ENCODE data around the gene TSPAN5.

The TSPAN5 gene

GRCh38 chr4:98503676-98504075 lies 154.7 kb downstream of the TSPAN5 start:
- H2AFZ ChIP-seq (ENCODE audit: low read length) = no peak overlapping the region
- H3K9me2 ChIP-seq (replicated peaks; ENCODE audit: low read depth, low read length) = no peaks in the 10 kb centered on the region
- no peak for TF ChIP-seq EZH2phosphoT487 (IDR thresholded peaks at IDR 0.05; ENCODE audit: borderline replicate concordance)
- TF ChIP-seq CTCF (conservative IDR thresholded peaks at IDR 0.05; ENCODE audit: low read length) = no peak
- no peaks in the 10 kb centered on the region for H3K27me3 ChIP-seq (ENCODE audit: insufficient read depth, low read length, poor library complexity, severe bottlenecking)
- H3F3A ChIP-seq (ENCODE audit: low read depth) = no peaks in the 10 kb centered on the region
- H3K4me1 ChIP-seq (ENCODE audit: insufficient read depth, low read length, poor library complexity, severe bottlenecking) = no peaks in the 10 kb centered on the region
- no peak overlapping the region for H3K4me3 ChIP-seq (ENCODE audit: low read length, poor library complexity, severe bottlenecking)
- H3K4me2 ChIP-seq (ENCODE audit: low read depth, low read length, poor library complexity, severe bottlenecking) = no peak overlapping the region
- H3K79me2 ChIP-seq (ENCODE audit: insufficient read depth, low read length) = no peaks in the 10 kb centered on the region; the same call in 1 of the 2 replicates
- no peaks in the 10 kb centered on the region; the same call in 1 of the 2 replicates for H3K36me3 ChIP-seq (ENCODE audit: insufficient read depth, low read length)
- no peaks in the 10 kb centered on the region for H4K20me1 ChIP-seq (ENCODE audit: insufficient read depth, low read length, poor library complexity, severe bottlenecking)
- no peaks in the 10 kb centered on the region for H3K9me3 ChIP-seq (ENCODE audit: insufficient read depth, low read depth, low read length)
- H3K9ac ChIP-seq (ENCODE audit: low read depth, low read length, poor library complexity, severe bottlenecking) = no peak overlapping the region

- Histone ChIP-seq H3K27me3 (ENCODE audit: insufficient read depth, low read length, poor library complexity, severe bottlenecking) (no peaks in the 10 kb centered on the region), H3K4me1 (ENCODE audit: insufficient read depth, low read length, poor library complexity, severe bottlenecking) (no peaks in the 10 kb centered on the region), H2AFZ (ENCODE audit: low read length) (no peak overlapping the region), H3K36me3 (ENCODE audit: insufficient read depth, low read length) (no peaks in the 10 kb centered on the region; the same call in 1 of the 2 replicates), H3K9me2 (replicated peaks; ENCODE audit: low read depth, low read length) (no peaks in the 10 kb centered on the region), H3K4me3 (ENCODE audit: low read length, poor library complexity, severe bottlenecking) (no peak overlapping the region), H3K9ac (ENCODE audit: low read depth, low read length, poor library complexity, severe bottlenecking) (no peak overlapping the region), H4K20me1 (ENCODE audit: insufficient read depth, low read length, poor library complexity, severe bottlenecking) (no peaks in the 10 kb centered on the region), H3K79me2 (ENCODE audit: insufficient read depth, low read length) (no peaks in the 10 kb centered on the region), H3F3A (ENCODE audit: low read depth) (no peaks in the 10 kb centered on the region), H3K4me2 (ENCODE audit: low read depth, low read length, poor library complexity, severe bottlenecking) (no peak overlapping the region), H3K9me3 (ENCODE audit: insufficient read depth, low read depth, low read length) (no peaks in the 10 kb centered on the region)
- TF ChIP-seq CTCF (conservative IDR thresholded peaks at IDR 0.05; ENCODE audit: low read length) (no peak), EZH2phosphoT487 (IDR thresholded peaks at IDR 0.05; ENCODE audit: borderline replicate concordance) (no peak)
Measured at GRCh38 chr4:98502624-98503023, 155.8 kb downstream of the TSPAN5 start.

- H3K9me2 ChIP-seq (replicated peaks; ENCODE audit: low read depth, low read length) = no peaks in the 10 kb centered on the region
- H3K4me1 ChIP-seq (ENCODE audit: insufficient read depth, low read length, poor library complexity, severe bottlenecking) = no peaks in the 10 kb centered on the region
- no peaks in the 10 kb centered on the region for H3K79me2 ChIP-seq (ENCODE audit: insufficient read depth, low read length)
- no peaks in the 10 kb centered on the region for H3K9me3 ChIP-seq (ENCODE audit: insufficient read depth, low read depth, low read length)
- H4K20me1 ChIP-seq (ENCODE audit: insufficient read depth, low read length, poor library complexity, severe bottlenecking) = no peaks in the 10 kb centered on the region
- no peak overlapping the region for H3K4me3 ChIP-seq (ENCODE audit: low read length, poor library complexity, severe bottlenecking)
- H3K9ac ChIP-seq (ENCODE audit: low read depth, low read length, poor library complexity, severe bottlenecking) = no peak overlapping the region
- H3K36me3 ChIP-seq (ENCODE audit: insufficient read depth, low read length) = no peaks in the 10 kb centered on the region; the same call in 1 of the 2 replicates
- no peak overlapping the region for H2AFZ ChIP-seq (ENCODE audit: low read length)
- TF ChIP-seq EZH2phosphoT487 (IDR thresholded peaks at IDR 0.05; ENCODE audit: borderline replicate concordance) (no peak), CTCF (conservative IDR thresholded peaks at IDR 0.05; ENCODE audit: low read length) (no peak)
- H3F3A ChIP-seq (ENCODE audit: low read depth) = no peaks in the 10 kb centered on the region
- H3K4me2 ChIP-seq (ENCODE audit: low read depth, low read length, poor library complexity, severe bottlenecking) = no peak overlapping the region
- no peaks in the 10 kb centered on the region for H3K27me3 ChIP-seq (ENCODE audit: insufficient read depth, low read length, poor library complexity, severe bottlenecking)
Measured at GRCh38 chr4:98502031-98502430, 156.4 kb downstream of the TSPAN5 start.
